H1 (cell line): Measurements from ENCODE around the gene PRXL2B. TPM values are rescaled to one million over a fixed set of nuclear protein-coding genes. Genes with fewer than 3 reads are reported as not detected.

Experiments
- BCL11A ChIP-seq, 2 experiments: IDR thresholded peaks; one replicate each; pipeline ENCODE4 v1.6.1; 2011; ENCODE audit warnings: low read depth in 2 of 2, low read length in 2 of 2, mild to moderate bottlenecking in 2 of 2
- BRCA1 ChIP-seq: IDR thresholded peaks from 2 replicates; pipeline ENCODE4 v1.6.1; 2012; ENCODE audit warnings: low read depth, low read length, improper control_type of control experiment
- CHD1 ChIP-seq: IDR thresholded peaks from 2 replicates; pipeline ENCODE4 v1.6.1; 2012; ENCODE audit warnings: low read depth, low read length, improper control_type of control experiment
- CTBP2 ChIP-seq: IDR thresholded peaks from 2 replicates; pipeline ENCODE4 v1.7.0; 2011; ENCODE audit warnings: borderline replicate concordance, mild to moderate bottlenecking, moderate library complexity, mixed read lengths, low read length; ENCODE audit not compliant: insufficient read depth, insufficient read length
- EZH2 ChIP-seq: fragments of 200-600 bp; sonication (generic); IDR thresholded peaks from 2 replicates; pipeline ENCODE4 v1.7.1; 2012; ENCODE audit warnings: low read depth, mild to moderate bottlenecking, moderate library complexity, low read length, inconsistent platforms; ENCODE audit not compliant: severe bottlenecking
- HDAC2 ChIP-seq, 2 experiments: fragments of 300-600 bp in 1 of 2; sonication (generic) in 1 of 2; IDR thresholded peaks; 2 replicates each; pipeline ENCODE4 v1.6.1; 2011 to 2012; ENCODE audit warnings: low read depth in 2 of 2, low read length in 2 of 2, mild to moderate bottlenecking in 2 of 2, moderate library complexity in 2 of 2, borderline replicate concordance in 1 of 2, inconsistent platforms in 1 of 2
- KDM1A ChIP-seq: fragments of 200-600, 300-600 bp; sonication (generic); IDR thresholded peaks from 2 replicates; pipeline ENCODE4 v1.7.1; 2016; ENCODE audit warnings: mild to moderate bottlenecking, low read length, borderline replicate concordance
- KDM4A ChIP-seq: IDR thresholded peaks from one replicate; pipeline ENCODE4 v1.7.1; 2012; ENCODE audit warnings: low read depth, mild to moderate bottlenecking, moderate library complexity, low read length, inconsistent platforms; ENCODE audit not compliant: severe bottlenecking
- NANOG ChIP-seq: IDR thresholded peaks from 2 replicates; pipeline ENCODE4 v1.6.1; 2011; ENCODE audit warnings: low read length, low read depth, mild to moderate bottlenecking, inconsistent platforms; ENCODE audit not compliant: insufficient read depth, poor library complexity, severe bottlenecking
- NRF1 ChIP-seq: IDR thresholded peaks from 2 replicates; pipeline ENCODE4 v1.6.1; 2011; ENCODE audit warnings: mild to moderate bottlenecking, low read depth, low read length, improper control_type of control experiment
- POLR2AphosphoS5 ChIP-seq: IDR thresholded peaks from 2 replicates; pipeline ENCODE4 v1.6.1; 2011; ENCODE audit warnings: low read depth, low read length
- SP2 ChIP-seq: IDR thresholded peaks from 2 replicates; pipeline ENCODE4 v1.6.1; 2012; ENCODE audit warnings: mild to moderate bottlenecking, low read length, inconsistent platforms
- SUZ12 ChIP-seq: fragments of 200-600 bp; sonication (generic); IDR thresholded peaks from 2 replicates; pipeline ENCODE4 v1.6.1; 2012; ENCODE audit warnings: mild to moderate bottlenecking, inconsistent platforms, low read length, moderate library complexity, mixed read lengths
- TAF7 ChIP-seq: optimal IDR thresholded peaks from 2 replicates; pipeline ENCODE3; 2011; ENCODE audit warnings: low read depth, mild to moderate bottlenecking, inconsistent platforms, low read length, moderate library complexity, borderline replicate concordance
- TCF12 ChIP-seq: IDR thresholded peaks from 2 replicates; pipeline ENCODE4 v1.6.1; 2011; ENCODE audit warnings: low read depth, mild to moderate bottlenecking, low read length
- TEAD4 ChIP-seq: IDR thresholded peaks from 2 replicates; pipeline ENCODE4 v1.6.1; 2012; ENCODE audit warnings: low read depth, low read length, inconsistent platforms, mixed read lengths
- YY1 ChIP-seq: IDR thresholded peaks from 2 replicates; pipeline ENCODE4 v1.6.1; 2011; ENCODE audit warnings: low read depth, mild to moderate bottlenecking, low read length
- ZNF274 ChIP-seq: IDR thresholded peaks from 2 replicates; pipeline ENCODE4 v1.7.0; 2012; ENCODE audit warnings: low read length, borderline replicate concordance; ENCODE audit errors: extremely low read depth
- polyA plus RNA-seq, 7 experiments: library from polyadenylated mRNA; depleted of rRNA in 3 of 7; stranded (reverse) in 5 of 7; unstranded in 2 of 7; fragments of >200 nt in 5 of 7; fragments of 200-250 nt in 2 of 7; gene quantifications; 1 replicate in 5 of 7; 2 replicates in 1 of 7; 4 replicates in 1 of 7; pipeline versions ENCODE4 v1.2.1 to v1.2.3, GENCODE V29; 2011 to 2013; ENCODE audit warnings: missing spikeins in 2 of 7, mixed read lengths in 2 of 7
- total RNA-seq: library from RNA; stranded (reverse); fragmentation: NEBNext Ultra II Directional; extraction: Animal tissue kit (Norgen Biotek cat#: 25700); gene quantifications from 2 replicates; pipeline ENCODE4 v1.2.1, GENCODE V29; 2021
- TF ChIP-seq, protein P1 (sequence below): IDR thresholded peaks from 2 replicates; pipeline ENCODE4 v1.6.1; 2011; ENCODE audit warnings: low read depth, mild to moderate bottlenecking, low read length; ENCODE audit not compliant: insufficient read depth
- TF ChIP-seq, protein P2 (sequence below), 3 experiments: IDR thresholded peaks; 1 replicate in 2 of 3; 2 replicates in 1 of 3; pipeline versions ENCODE4 v1.5.1 to v1.6.1; 2011; ENCODE audit warnings: low read length in 3 of 3, mild to moderate bottlenecking in 3 of 3, inconsistent platforms in 2 of 3, low read depth in 1 of 3, moderate library complexity in 1 of 3; ENCODE audit not compliant: insufficient read depth in 1 of 3; ENCODE audit errors: control extremely low read depth in 1 of 3

The PRXL2B gene
- total and polyA plus RNA-seq, 2 of the 8 experiments (the other 6 are each of a cell fraction or from before 2014, with no cell fraction given): 35.3 to 46.0 TPM

DNA sequence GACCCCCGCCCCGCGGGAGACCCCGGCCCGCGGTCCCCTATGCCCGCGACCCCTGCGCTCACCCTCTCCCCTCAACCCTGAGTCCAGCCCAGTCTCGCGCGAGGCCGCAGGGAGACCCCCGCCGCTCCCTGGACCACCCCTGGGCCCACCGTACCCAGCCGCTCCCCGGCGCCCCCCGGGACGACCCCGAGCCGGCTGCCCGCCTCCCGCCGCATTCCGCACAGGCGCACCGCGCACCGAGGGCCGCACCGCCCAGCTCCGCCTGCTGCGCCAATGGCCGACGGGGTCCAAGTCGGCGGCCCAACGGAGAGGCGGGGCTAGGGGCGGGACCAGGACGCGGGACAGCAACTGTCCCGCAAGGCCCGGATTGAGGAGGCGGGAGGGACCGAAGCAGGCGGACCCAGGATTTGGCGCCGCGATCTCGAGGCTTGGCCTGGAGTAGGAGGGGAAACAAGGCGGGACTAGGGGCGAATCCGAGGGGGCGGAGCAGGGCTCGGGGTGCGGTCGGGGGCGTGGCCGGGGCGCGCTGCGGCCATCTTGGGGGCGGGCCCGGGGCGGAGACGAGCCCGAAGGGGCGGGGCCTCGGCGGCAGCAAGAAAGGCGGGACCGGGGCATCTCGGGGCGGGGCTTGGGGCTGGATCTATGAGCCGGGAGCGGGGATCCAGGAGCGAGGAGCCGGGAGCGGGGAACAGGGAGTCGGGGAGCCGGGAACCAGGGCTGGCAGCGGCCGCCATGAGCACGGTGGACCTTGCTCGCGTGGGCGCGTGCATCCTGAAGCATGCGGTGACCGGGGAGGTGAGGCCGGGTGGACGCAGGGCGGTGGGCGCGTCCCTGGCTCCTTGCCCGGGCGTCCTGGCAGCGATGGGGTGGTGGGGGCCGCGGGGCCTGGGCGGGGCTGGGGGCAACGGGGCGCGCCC lies at the start of gene PRXL2B (continued):
- TF ChIP-seq HDAC2 (IDR thresholded peaks at IDR 0.05; ENCODE audit: borderline replicate concordance in 1 of 2, low read depth in 2 of 2, low read length in 2 of 2) (no peak), BRCA1 (no peak), ZNF274 (no peak), TEAD4 (peak; percentile 30; the same call in 1 of the 2 replicates), TAF7 (peak; percentile 73), EZH2 (no peak), POLR2AphosphoS5 (peak; percentile 35; the same call in 1 of the 2 replicates), CHD1 (no peak), YY1 (peak; percentile 86), KDM1A (no peak), SUZ12 (no peak), CTBP2 (no peak), KDM4A (peak; percentile 83), NANOG (no peak), SP2 (no peak), NRF1 (peak; percentile 43), BCL11A (IDR thresholded peaks at IDR 0.05; ENCODE audit: low read depth in 2 of 2, low read length in 2 of 2) (no peak), TCF12 (no peak)
- TF ChIP-seq, protein P1, sequence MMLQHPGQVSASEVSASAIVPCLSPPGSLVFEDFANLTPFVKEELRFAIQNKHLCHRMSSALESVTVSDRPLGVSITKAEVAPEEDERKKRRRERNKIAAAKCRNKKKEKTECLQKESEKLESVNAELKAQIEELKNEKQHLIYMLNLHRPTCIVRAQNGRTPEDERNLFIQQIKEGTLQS: no peak
- TF ChIP-seq, protein P2, sequence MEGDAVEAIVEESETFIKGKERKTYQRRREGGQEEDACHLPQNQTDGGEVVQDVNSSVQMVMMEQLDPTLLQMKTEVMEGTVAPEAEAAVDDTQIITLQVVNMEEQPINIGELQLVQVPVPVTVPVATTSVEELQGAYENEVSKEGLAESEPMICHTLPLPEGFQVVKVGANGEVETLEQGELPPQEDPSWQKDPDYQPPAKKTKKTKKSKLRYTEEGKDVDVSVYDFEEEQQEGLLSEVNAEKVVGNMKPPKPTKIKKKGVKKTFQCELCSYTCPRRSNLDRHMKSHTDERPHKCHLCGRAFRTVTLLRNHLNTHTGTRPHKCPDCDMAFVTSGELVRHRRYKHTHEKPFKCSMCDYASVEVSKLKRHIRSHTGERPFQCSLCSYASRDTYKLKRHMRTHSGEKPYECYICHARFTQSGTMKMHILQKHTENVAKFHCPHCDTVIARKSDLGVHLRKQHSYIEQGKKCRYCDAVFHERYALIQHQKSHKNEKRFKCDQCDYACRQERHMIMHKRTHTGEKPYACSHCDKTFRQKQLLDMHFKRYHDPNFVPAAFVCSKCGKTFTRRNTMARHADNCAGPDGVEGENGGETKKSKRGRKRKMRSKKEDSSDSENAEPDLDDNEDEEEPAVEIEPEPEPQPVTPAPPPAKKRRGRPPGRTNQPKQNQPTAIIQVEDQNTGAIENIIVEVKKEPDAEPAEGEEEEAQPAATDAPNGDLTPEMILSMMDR (IDR thresholded peaks at IDR 0.05; ENCODE audit: control extremely low read depth in 1 of 3, insufficient read depth in 1 of 3, low read depth in 1 of 3, low read length in 3 of 3): no peak
